ENCODE results near the gene BAZ1B. TPM values are rescaled to one million over a fixed set of nuclear protein-coding genes. Genes with fewer than 3 reads are reported as not detected.

The BAZ1B gene
- total RNA-seq, 1 experiment from 2014 or later, result 66.3 TPM

GRCh38 chr7:73557397-73558257, 35.5 kb upstream of the BAZ1B start, which contains the start of gene BCL7B:
BCL7B (minus strand) TSS chr7:73557690; CDS start chr7:73557578, 112 bp downstream.
- H3K4me1 Mint-ChIP-seq, result peaks cover 9% of the 10 kb centered on the region
- H3K4me3 Mint-ChIP-seq, result peak within 1 kb of the TSS; percentile 79
- ATAC-seq, result peak; percentile 54
- POLR2A ChIA-PET, result interaction anchor here (1.9 kb wide), 1 partner anchor 35 kb away, joined by 9 read pairs; the partner anchor contains the start of gene BAZ1B
- DNase-seq (ENCODE audit: low spot score), result peak; percentile 70
- H3K36me3 Mint-ChIP-seq, result no peaks in the 10 kb centered on the region
- CTCF ChIA-PET, result interaction anchor here (1.2 to 1.4 kb wide), 2 partner anchors 35 to 168 kb away, joined by 3 to 8 read pairs; partner anchors contain the start of gene BAZ1B
- H3K27ac Mint-ChIP-seq, result peak within 1 kb of the TSS; percentile 95
- peaks cover 34% of the 10 kb centered on the region for H3K27me3 Mint-ChIP-seq (ENCODE audit: low read depth)
- peaks cover 2% of the 10 kb centered on the region for H3K9me3 Mint-ChIP-seq
- no peak for TF ChIP-seq ZNF396 (CRISPR knock-in tag; IDR thresholded peaks at IDR 0.05; ENCODE audit: borderline replicate concordance)
- TF ChIP-seq ZNF232 (CRISPR knock-in tag; IDR thresholded peaks at IDR 0.05), result peak; percentile 30; the same call in 1 of the 2 replicates
- peak; percentile 96 for TF ChIP-seq FOXP4 (CRISPR knock-in tag; IDR thresholded peaks at IDR 0.05)
- TF ChIP-seq ZNF281 (CRISPR knock-in tag; IDR thresholded peaks at IDR 0.05), result peak; percentile 91
- peak; percentile 37; the same call in 1 of the 2 replicates for TF ChIP-seq EMX1 (CRISPR knock-in tag; IDR thresholded peaks at IDR 0.05)
- no peak for TF ChIP-seq MXD4 (CRISPR knock-in tag; IDR thresholded peaks at IDR 0.05; ENCODE audit: borderline replicate concordance)
- TF ChIP-seq TCF7 (CRISPR knock-in tag; IDR thresholded peaks at IDR 0.05; ENCODE audit: low read depth), result no peak
- no peak for TF ChIP-seq ZNF263 (CRISPR knock-in tag; IDR thresholded peaks at IDR 0.05; ENCODE audit: low read depth)
- TF ChIP-seq ATF6 (CRISPR knock-in tag; IDR thresholded peaks at IDR 0.05), result no peak
- TF ChIP-seq NR1H2 (CRISPR knock-in tag; IDR thresholded peaks at IDR 0.05), result 0 out of 2 replicates have a peak, but pooled peaks have one; percentile 72
- no peak for TF ChIP-seq IRF2 (CRISPR knock-in tag; IDR thresholded peaks at IDR 0.05; ENCODE audit: borderline replicate concordance, low read depth)
- peak; percentile 97 for TF ChIP-seq JUN (CRISPR knock-in tag; IDR thresholded peaks at IDR 0.05)
- TF ChIP-seq USF2 (CRISPR knock-in tag; IDR thresholded peaks at IDR 0.05), result no peak
- no peak for TF ChIP-seq NFYB (CRISPR knock-in tag; conservative IDR thresholded peaks at IDR 0.05; ENCODE audit: low read depth)
- TF ChIP-seq FOXJ3 (CRISPR knock-in tag; IDR thresholded peaks at IDR 0.05; ENCODE audit: borderline replicate concordance), result no peak
- TF ChIP-seq ETV6 (CRISPR knock-in tag; IDR thresholded peaks at IDR 0.05), result peak; percentile 99
- TF ChIP-seq FOXP1 (CRISPR knock-in tag; IDR thresholded peaks at IDR 0.05; ENCODE audit: borderline replicate concordance), result peak; percentile 98
- no peak for TF ChIP-seq SOX15 (CRISPR knock-in tag; IDR thresholded peaks at IDR 0.05)
- no peak for TF ChIP-seq CTCF (IDR thresholded peaks at IDR 0.05)
- peak; percentile 83 for TF ChIP-seq ATF1 (CRISPR knock-in tag; IDR thresholded peaks at IDR 0.05)
- peak; percentile 56; the same call in 1 of the 2 replicates for TF ChIP-seq GTF2I (CRISPR knock-in tag; conservative IDR thresholded peaks at IDR 0.05)
- no peak for TF ChIP-seq ATF2 (CRISPR knock-in tag; IDR thresholded peaks at IDR 0.05; ENCODE audit: borderline replicate concordance, low read depth)
- peak; percentile 56; the same call in 1 of the 2 replicates for TF ChIP-seq GABPB1 (CRISPR knock-in tag; IDR thresholded peaks at IDR 0.05)
- TF ChIP-seq ZNF671 (CRISPR knock-in tag; IDR thresholded peaks at IDR 0.05), result no peak
- TF ChIP-seq PRRX2 (CRISPR knock-in tag; IDR thresholded peaks at IDR 0.05), result peak; percentile 33; the same call in 1 of the 2 replicates
- TF ChIP-seq MYBL2 (CRISPR knock-in tag; IDR thresholded peaks at IDR 0.05), result no peak
- peak; percentile 80; the same call in 1 of the 2 replicates for TF ChIP-seq CREM (CRISPR knock-in tag; IDR thresholded peaks at IDR 0.05)

Data from WTC11 (cell line).